Smooth muscle cell of bladder (primary cell): ENCODE results near the gene SLC12A6. TPM values are rescaled to one million over a fixed set of nuclear protein-coding genes. Genes with fewer than 3 reads are reported as not detected.

ENCODE experiments used
- total RNA-seq: library from RNA; depleted of rRNA; stranded (reverse); fragments of >200 nt; gene quantifications from 2 replicates; pipeline ENCODE4 v1.2.3, GENCODE V29; 2014

The SLC12A6 gene
- total RNA-seq, result 10.2 and 15.0 TPM in 2 replicates

GRCh38 chr15:34337557-34338306 lies at the start of gene SLC12A6:
TSS of gene SLC12A6 (minus strand) at chr15:34337781. CDS start at chr15:34336680, 1,101 bp downstream.

GRCh38 chr15:34367101-34368081 lies 29.8 kb upstream of the SLC12A6 start, which contains the start of gene LPCAT4:
TSS of gene LPCAT4 (minus strand) at chr15:34367196. CDS start at chr15:34367100, 96 bp downstream.

GRCh38 chr15:34342737-34343575 lies 5.4 kb upstream of the SLC12A6 start, which contains the start of the genes NOP10 and NUTM1:
TSS of gene NOP10 (minus strand) at chr15:34343136. CDS start at chr15:34343073, 63 bp downstream.
TSS of gene NUTM1 (plus strand) at chr15:34343315. CDS start at chr15:34343697, 382 bp downstream.

GRCh38 chr15:34209421-34210282 lies 127.9 kb downstream of the SLC12A6 start, which contains the start of gene KATNBL1:
TSS of gene KATNBL1 (minus strand) at chr15:34210096. CDS start at chr15:34163676, 46,420 bp downstream.

Other genes starting within 250 kb of the SLC12A6 start
- gene EMC7, start 235.9 kb downstream of the SLC12A6 start, total RNA-seq, result 37.3 and 52.4 TPM in 2 replicates
- 1.8 and 2.2 TPM in 2 replicates for gene PGBD4, start 235.7 kb downstream of the SLC12A6 start, total RNA-seq
- 30.1 and 38.8 TPM in 2 replicates for gene KATNBL1, start 127.7 kb downstream of the SLC12A6 start, total RNA-seq
- gene EMC4, start 112.8 kb downstream of the SLC12A6 start, total RNA-seq, result 206 and 227 TPM in 2 replicates
- gene NOP10, start 5.4 kb upstream of the SLC12A6 start, total RNA-seq, result 178 and 197 TPM in 2 replicates
- gene NUTM1, start 5.5 kb upstream of the SLC12A6 start, total RNA-seq, result not detected in 2 replicates
- 4.0 and 5.4 TPM in 2 replicates for gene LPCAT4, start 29.4 kb upstream of the SLC12A6 start, total RNA-seq
- 8.9 and 9.0 TPM in 2 replicates for gene GOLGA8A, start 100.0 kb upstream of the SLC12A6 start, total RNA-seq
- 9.4 and 19.8 TPM in 2 replicates for gene GOLGA8B, start 245.9 kb upstream of the SLC12A6 start, total RNA-seq